Heart left ventricle (tissue), 16 donors: ENCODE data around the gene KRTAP10-1. TPM values are rescaled to one million over a fixed set of nuclear protein-coding genes. Genes with fewer than 3 reads are reported as not detected.

Experiments used
- ATAC-seq, 4 donors: fragments of 200-7000 bp; cut with Tn5 transposase; one replicate each; pipeline ENCODE4 v1.9.1; 2020 to 2022; ENCODE audit warnings: moderate library complexity in 4 of 4, mild to moderate bottlenecking in 3 of 4, moderate number of reproducible peaks in 1 of 4
- DNase-seq, 5 donors: peaks; one replicate each; pipeline ENCODE4 v3.0.0-alpha.2; 2020
- H3K27ac ChIP-seq, 12 donors: fragments of 200-600 bp; sonication (generic) in 4 of 12; one replicate each; pipeline versions ENCODE4 v1.5.0 to v1.8.0; 2016 to 2022; ENCODE audit warnings: mild to moderate bottlenecking in 2 of 12
- H3K27me3 ChIP-seq, 9 donors: fragments of 200-600 bp; sonication (generic) in 2 of 9; one replicate each; pipeline versions ENCODE4 v1.5.1 to v1.8.0; 2016 to 2022; ENCODE audit warnings: mild to moderate bottlenecking in 3 of 9
- H3K36me3 ChIP-seq, 9 donors: fragments of 200-600 bp; sonication (generic) in 2 of 9; one replicate each; pipeline versions ENCODE4 v1.5.0 to v1.8.0; 2018 to 2022; ENCODE audit warnings: mild to moderate bottlenecking in 2 of 9
- H3K4me1 ChIP-seq, 12 donors: fragments of 200-600 bp; sonication (generic) in 4 of 12; one replicate each; pipeline versions ENCODE4 v1.5.0 to v1.8.0; 2016 to 2022; ENCODE audit warnings: mild to moderate bottlenecking in 3 of 12
- H3K4me3 ChIP-seq, 12 donors: fragments of 200-600 bp; sonication (generic) in 4 of 12; one replicate each; pipeline versions ENCODE4 v1.5.0 to v1.8.0; 2017 to 2022; ENCODE audit warnings: mild to moderate bottlenecking in 9 of 12, moderate library complexity in 4 of 12
- H3K9me3 ChIP-seq, 12 donors: fragments of 200-600 bp; sonication (generic) in 4 of 12; one replicate each; pipeline versions ENCODE4 v1.5.0 to v1.8.0; 2016 to 2022; ENCODE audit warnings: mild to moderate bottlenecking in 1 of 12
- POLR2A ChIP-seq, 2 donors: fragments of 450-650 bp; IDR thresholded peaks; one replicate each; pipeline ENCODE4 v1.6.1; 2017; ENCODE audit warnings: antibody characterized with exemption in 2 of 2, mild to moderate bottlenecking in 2 of 2, moderate library complexity in 2 of 2
- WGBS, 4 donors: extraction: QIAGEN DNeasy Blood & Tissue Kit in 2 of 4; methylation state at CpG; one replicate each; pipeline versions ENCODE4 v1.1.5 to v1.1.7; 2013 to 2018; 5-methylcytosine and 5-hydroxymethylcytosine counted together
- intact Hi-C, 10 donors: fragments of 100-400 bp; cut with DNase I; formaldehyde crosslinking; loops; one replicate each; pipeline versions ENCODE4 v1.11.1 to v1.14.2; 2022
- long read RNA-seq, 3 donors: library from polyadenylated mRNA; unstranded; transcript quantifications; one replicate each; pipeline ENCODE4 v2.0.0, GENCODE V29; 2020 to 2021
- polyA plus RNA-seq, 2 donors: library from polyadenylated mRNA; stranded (reverse); fragments of 200-250 nt; gene quantifications; one replicate each; pipeline ENCODE4 v1.2.3, GENCODE V29; 2013
- total RNA-seq, 9 donors: library from RNA; depleted of rRNA in 2 of 9; stranded (reverse); fragments of >200 nt in 2 of 9; fragmentation: NEBNext Ultra II Directional in 3 of 9; extraction: Animal tissue kit (Norgen Biotek cat#: 25700) in 3 of 9; gene quantifications; one replicate each; pipeline versions ENCODE4 v1.1.0 to v1.2.4, GENCODE V29; 2016 to 2023
- TF ChIP-seq, protein P1 (sequence below), 12 donors: fragments of 200-600 bp; sonication (generic) in 4 of 12; IDR thresholded peaks; one replicate each; pipeline versions ENCODE4 v1.5.0 to v1.8.0; 2018 to 2022; ENCODE audit warnings: antibody characterized with exemption in 12 of 12, mild to moderate bottlenecking in 5 of 12
- donor health status: ischemic (EF 13 %, LVEDD 7.1; RV severe dilation, severe dysfunction).
- donor health status: healthy with polysubstance abuse.
- donor health status: DM: no; HTN: yes; CAD: no.
- donor health status: DM: no; HTN: no; CAD: no.
- donor health status: ischemic (EF 25% LVEDD 6.9; RV normal size, moderate dysfunction).
- donor health status: ischemic (EF 25% LVEDD 5.7; RV mildly dilated, moderate dysfunction).
- donor health status: healthy.
- donor health status: DM: yes; HTN: yes; CAD: no.
- donor health status: ischemic (EF 35%, LVEDD 5.7; RV mildly dilated, moderate dysfunction).
- donor health status: nonischemic (EF 11% LVEDD 7.7; RV severe dilation, severe dysfunction).
- donor health status: DM: yes; HTN: yes; CAD: no.
- donor health status: PGD.
- donor health status: ischemic (EF 29% LVEDD 5.4; RV normal size, mild dysfunction).
- donor health status: nonischemic (EF 23%, LVEDD 6.1; RV moderate dilation, normal function).

The KRTAP10-1 gene, protein sequence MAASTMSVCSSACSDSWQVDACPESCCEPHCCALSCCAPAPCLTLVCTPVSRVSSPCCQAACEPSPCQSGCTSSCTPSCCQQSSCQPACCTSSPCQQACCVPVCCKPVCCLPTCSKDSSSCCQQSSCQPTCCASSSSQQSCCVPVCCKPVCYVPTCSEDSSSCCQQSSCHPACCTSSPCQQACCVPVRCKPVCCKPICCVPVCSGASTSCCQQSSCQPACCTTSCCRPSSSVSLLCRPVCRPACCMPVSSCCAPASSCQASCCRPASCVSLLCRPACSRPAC
- total RNA-seq (not detected), polyA plus RNA-seq (not detected)
- long read RNA-seq, donor 1: 0 reads
- long read RNA-seq, donor 2: 0 reads
- long read RNA-seq, donor 3: 0 reads

- Histone ChIP-seq H3K36me3 (no peaks in the 10 kb centered on the region), H3K4me3 (no peak within 1 kb of the TSS), H3K9me3 (peaks cover 0 to 24% (median 0%) of the 10 kb centered on the region in 12 donors), H3K27me3 (peaks cover 0 to 11% (median 0%) of the 10 kb centered on the region in 9 donors), H3K27ac (no peak within 1 kb of the TSS), H3K4me1 (no peaks in the 10 kb centered on the region)
- DNase-seq: no peak
- WGBS, 4 donors: 78 to 87% (median 80%) methylated on average over 20 to 21 of the region's 21 CpGs
- ATAC-seq: no peak
- TF ChIP-seq POLR2A (IDR thresholded peaks at IDR 0.05): no peak
- TF ChIP-seq, protein P1, sequence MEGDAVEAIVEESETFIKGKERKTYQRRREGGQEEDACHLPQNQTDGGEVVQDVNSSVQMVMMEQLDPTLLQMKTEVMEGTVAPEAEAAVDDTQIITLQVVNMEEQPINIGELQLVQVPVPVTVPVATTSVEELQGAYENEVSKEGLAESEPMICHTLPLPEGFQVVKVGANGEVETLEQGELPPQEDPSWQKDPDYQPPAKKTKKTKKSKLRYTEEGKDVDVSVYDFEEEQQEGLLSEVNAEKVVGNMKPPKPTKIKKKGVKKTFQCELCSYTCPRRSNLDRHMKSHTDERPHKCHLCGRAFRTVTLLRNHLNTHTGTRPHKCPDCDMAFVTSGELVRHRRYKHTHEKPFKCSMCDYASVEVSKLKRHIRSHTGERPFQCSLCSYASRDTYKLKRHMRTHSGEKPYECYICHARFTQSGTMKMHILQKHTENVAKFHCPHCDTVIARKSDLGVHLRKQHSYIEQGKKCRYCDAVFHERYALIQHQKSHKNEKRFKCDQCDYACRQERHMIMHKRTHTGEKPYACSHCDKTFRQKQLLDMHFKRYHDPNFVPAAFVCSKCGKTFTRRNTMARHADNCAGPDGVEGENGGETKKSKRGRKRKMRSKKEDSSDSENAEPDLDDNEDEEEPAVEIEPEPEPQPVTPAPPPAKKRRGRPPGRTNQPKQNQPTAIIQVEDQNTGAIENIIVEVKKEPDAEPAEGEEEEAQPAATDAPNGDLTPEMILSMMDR (IDR thresholded peaks at IDR 0.05): no peak
- intact Hi-C loops: no loop called here
Measured at GRCh38 chr21:44539991-44540666, at the start of gene KRTAP10-1. TSS of gene KRTAP10-1 (minus strand) at chr21:44540195. CDS start at chr21:44540150, 45 bp downstream.

GRCh38 chr21:44589094-44589493 is 49.1 kb upstream of the KRTAP10-1 start:
- Histone ChIP-seq H3K4me3 (no peak overlapping the region), H3K27me3 (peaks cover 0 to 30% (median 0%) of the 10 kb centered on the region in 9 donors), H3K9me3 (peaks cover 0 to 3% (median 0%) of the 10 kb centered on the region in 12 donors), H3K4me1 (peaks cover 0 to 9% (median 0%) of the 10 kb centered on the region in 12 donors), H3K36me3 (no peaks in the 10 kb centered on the region), H3K27ac (no peak overlapping the region)
- intact Hi-C loops: no loop called here
- DNase-seq (no peak), ATAC-seq (no peak)
- TF ChIP-seq POLR2A (IDR thresholded peaks at IDR 0.05): no peak
- TF ChIP-seq, protein P1 (IDR thresholded peaks at IDR 0.05): no peak
- 85 to 100% (median 93%) methylated on average over 2 of the region's 2 CpGs for whole genome bisulfite sequencing, 4 donors

- Histone ChIP-seq H3K9me3 (peaks cover 0 to 15% (median 4%) of the 10 kb centered on the region in 12 donors), H3K36me3 (no peaks in the 10 kb centered on the region), H3K4me3 (no peak overlapping the region), H3K27ac (no peak overlapping the region), H3K27me3 (peaks cover 0 to 42% (median 0%) of the 10 kb centered on the region in 9 donors), H3K4me1 (no peaks in the 10 kb centered on the region)
- ATAC-seq (no peak), DNase-seq (no peak)
- TF ChIP-seq, protein P1 (IDR thresholded peaks at IDR 0.05): no peak
- no peak for TF ChIP-seq POLR2A (IDR thresholded peaks at IDR 0.05)
- intact Hi-C loops: no loop called here
- WGBS, 4 donors: 70 to 83% (median 79%) methylated on average over 3 of the region's 3 CpGs
Measured at GRCh38 chr21:44585892-44586291, 45.9 kb upstream of the KRTAP10-1 start.

DNA sequence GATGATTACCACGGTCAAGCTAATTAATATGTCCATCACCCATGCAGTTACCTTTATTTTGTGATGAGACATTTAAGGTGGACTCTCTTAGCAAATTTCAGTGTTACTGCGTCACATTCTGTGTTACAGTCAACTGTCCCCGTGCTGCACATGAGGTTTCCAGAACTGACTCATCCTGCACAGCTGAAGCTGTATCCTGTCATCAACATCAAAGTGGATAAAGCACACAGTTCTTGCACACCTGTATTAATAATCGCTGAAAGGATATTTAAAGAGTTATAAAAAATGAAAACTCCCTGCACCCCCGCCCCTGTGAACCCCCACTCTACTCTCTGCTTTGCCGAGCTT is 43.8 kb upstream of the KRTAP10-1 start:
- WGBS, 4 donors: 69 to 80% (median 78%) methylated on average over 6 of the region's 6 CpGs
- intact Hi-C loops: no loop called here

More for the DNA sequence above, 43.8 kb upstream of the KRTAP10-1 start:
- no peaks in the 10 kb centered on the region for H3K4me1 ChIP-seq
- peaks cover 0 to 19% (median 7%) of the 10 kb centered on the region in 12 donors for H3K9me3 ChIP-seq
- TF ChIP-seq POLR2A (IDR thresholded peaks at IDR 0.05): no peak
- TF ChIP-seq, protein P1 (IDR thresholded peaks at IDR 0.05): no peak
- H3K36me3 ChIP-seq: no peaks in the 10 kb centered on the region
- no peak overlapping the region for H3K27ac ChIP-seq
- H3K4me3 ChIP-seq: no peak overlapping the region
- H3K27me3 ChIP-seq: peaks cover 0 to 29% (median 0%) of the 10 kb centered on the region in 9 donors
- DNase-seq: no peak
- ATAC-seq: no peak
